Measurements from ENCODE around the gene KIRREL3.

KIRREL3 gene

GRCh38 chr11:126599217-126599897, 401.2 kb downstream of the KIRREL3 start:
- DNase-seq (ENCODE audit: low read depth), result no peak
- TF ChIP-seq CTCF (conservative IDR thresholded peaks at IDR 0.05; ENCODE audit: low read length), result no peak
- no peak overlapping the region for H3K4me3 ChIP-seq (ENCODE audit: low read length)

- no peak for DNase-seq (ENCODE audit: low read depth)
- no peak overlapping the region for H3K4me3 ChIP-seq (ENCODE audit: low read length)
- no peak for TF ChIP-seq CTCF (conservative IDR thresholded peaks at IDR 0.05; ENCODE audit: low read length)
Observed at GRCh38 chr11:126598344-126599216, 402.0 kb downstream of the KIRREL3 start.

- no peak for DNase-seq (ENCODE audit: low read depth)
- TF ChIP-seq CTCF (conservative IDR thresholded peaks at IDR 0.05; ENCODE audit: low read length), result no peak
- no peak overlapping the region for H3K4me3 ChIP-seq (ENCODE audit: low read length)
Observed at GRCh38 chr11:126597041-126597440, 403.5 kb downstream of the KIRREL3 start.

- DNase-seq (ENCODE audit: low read depth), result no peak
- TF ChIP-seq CTCF (conservative IDR thresholded peaks at IDR 0.05; ENCODE audit: low read length), result no peak
- H3K4me3 ChIP-seq (ENCODE audit: low read length), result no peak overlapping the region
Observed at GRCh38 chr11:126596474-126596873, 404.1 kb downstream of the KIRREL3 start.

GRCh38 chr11:126595560-126595959, 405.0 kb downstream of the KIRREL3 start:
- no peak for DNase-seq (ENCODE audit: low read depth)

GRCh38 chr11:126594921-126595367, 405.6 kb downstream of the KIRREL3 start:
- TF ChIP-seq CTCF (conservative IDR thresholded peaks at IDR 0.05; ENCODE audit: low read length), result no peak
- DNase-seq (ENCODE audit: low read depth), result no peak
- no peak overlapping the region for H3K4me3 ChIP-seq (ENCODE audit: low read length)

More at GRCh38 chr11:126595560-126595959, 405.0 kb downstream of the KIRREL3 start:
- no peak overlapping the region for H3K4me3 ChIP-seq (ENCODE audit: low read length)
- TF ChIP-seq CTCF (conservative IDR thresholded peaks at IDR 0.05; ENCODE audit: low read length), result no peak

Data from AG10803 (cell line).